B cell (primary cell): ENCODE data around the gene IL1F10. TPM values are rescaled to one million over a fixed set of nuclear protein-coding genes. Genes with fewer than 3 reads are reported as not detected.

Experiments used
- ATAC-seq: fragments of 200-7000 bp; cut with Tn5 transposase; one replicate; pipeline ENCODE4 v1.10.0; 2021; ENCODE audit warnings: low read depth, mild to moderate bottlenecking, moderate number of reproducible peaks, moderate library complexity
- CTCF ChIA-PET: fragments of 350-600 bp; sonication (Branson Sonifier 250); formaldehyde crosslinking; loops from one replicate; lab custom pipeline; 2021; ENCODE audit warnings: antibody characterized with exemption, inconsistent platforms; lab: Charles Lee
- POLR2A ChIA-PET: fragments of 350-600 bp; sonication (Branson Sonifier 250); formaldehyde crosslinking; loops from one replicate; lab custom pipeline; 2021; ENCODE audit warnings: antibody characterized with exemption; lab: Charles Lee
- DNase-seq: peaks from one replicate; pipeline ENCODE4 v3.0.0; 2013
- H2AFZ ChIP-seq: 2 replicates; pipeline ENCODE4 v1.6.1; 2012; ENCODE audit warnings: mild to moderate bottlenecking, low read depth, low read length; ENCODE audit not compliant: insufficient read depth, poor library complexity, severe bottlenecking
- H3K27ac ChIP-seq, 2 donors: 1 replicate in 1 of 2; 2 replicates in 1 of 2; pipeline ENCODE4 v1.5.1; 2012 to 2013; ENCODE audit warnings: low read length in 2 of 2, mild to moderate bottlenecking in 2 of 2, moderate library complexity in 1 of 2
- H3K27me3 ChIP-seq, 4 experiments: fragments of 200-600 bp in 1 of 4; sonication (generic) in 1 of 4; replicated peaks in 1 of 4; 1 replicate in 2 of 4; 2 replicates in 2 of 4; pipeline versions ENCODE4 v1.6.1 to v1.7.0; 2013 to 2016; ENCODE audit warnings: low read length in 3 of 4, mild to moderate bottlenecking in 2 of 4, mixed read lengths in 1 of 4, moderate library complexity in 1 of 4; ENCODE audit not compliant: insufficient read depth in 4 of 4, control insufficient read depth in 3 of 4; ENCODE audit errors: control extremely low read depth in 1 of 4
- H3K36me3 ChIP-seq, 2 experiments: replicated peaks in 1 of 2; 1 replicate in 1 of 2; 2 replicates in 1 of 2; pipeline versions ENCODE4 v1.6.1 to v1.7.1; 2013; ENCODE audit warnings: low read length in 1 of 2; ENCODE audit not compliant: insufficient read depth in 2 of 2, control insufficient read depth in 1 of 2; ENCODE audit errors: control extremely low read depth in 1 of 2, extremely low read depth in 1 of 2
- H3K4me1 ChIP-seq, 2 donors: fragments of 200-600 bp in 1 of 2; sonication (generic) in 1 of 2; 1 replicate in 1 of 2; 2 replicates in 1 of 2; pipeline versions ENCODE4 v1.5.1 to v1.6.1; 2013 to 2017; ENCODE audit warnings: low read length in 2 of 2; ENCODE audit not compliant: control insufficient read depth in 2 of 2, insufficient read depth in 2 of 2
- H3K4me2 ChIP-seq: replicated peaks from 2 replicates; pipeline ENCODE3; 2012; ENCODE audit warnings: mild to moderate bottlenecking, low read depth, low read length; ENCODE audit not compliant: poor library complexity, severe bottlenecking
- H3K4me3 ChIP-seq, 5 experiments: fragments of 200-600 bp in 1 of 5; sonication (generic) in 1 of 5; 1 replicate in 3 of 5; 2 replicates in 2 of 5; pipeline versions ENCODE4 v1.5.1 to v1.7.0; 2011 to 2016; ENCODE audit warnings: low read length in 4 of 5, mild to moderate bottlenecking in 4 of 5, low read depth in 2 of 5, control low read depth in 1 of 5, moderate library complexity in 1 of 5; ENCODE audit not compliant: insufficient read depth in 1 of 5; ENCODE audit errors: control extremely low read depth in 1 of 5, extremely low read depth in 1 of 5
- H3K79me2 ChIP-seq: fragments of 200-600 bp; sonication (generic); one replicate; pipeline ENCODE4 v1.6.0; 2016; ENCODE audit warnings: low read length; ENCODE audit not compliant: control insufficient read depth, insufficient read depth
- H3K9ac ChIP-seq: fragments of 200-600 bp; sonication (generic); 2 replicates; pipeline ENCODE4 v1.6.1; 2017; ENCODE audit warnings: mild to moderate bottlenecking, low read length, moderate library complexity
- H3K9me3 ChIP-seq, 3 donors: one replicate each; pipeline versions ENCODE4 v1.6.1 to v1.7.1; 2013; ENCODE audit warnings: low read length in 2 of 3; ENCODE audit not compliant: control insufficient read depth in 2 of 3, insufficient read depth in 1 of 3; ENCODE audit errors: control extremely low read depth in 1 of 3
- H4K20me1 ChIP-seq: 2 replicates; pipeline ENCODE4 v1.6.0; 2012; ENCODE audit warnings: mild to moderate bottlenecking, low read length; ENCODE audit not compliant: insufficient read depth, control insufficient read depth, poor library complexity, severe bottlenecking
- H3K27ac Mint-ChIP-seq: one replicate; pipeline ENCODE4 v1.8.0; 2021; ENCODE audit warnings: mixed read lengths
- H3K27me3 Mint-ChIP-seq: one replicate; pipeline ENCODE4 v1.8.0; 2021; ENCODE audit warnings: mixed read lengths
- H3K4me1 Mint-ChIP-seq: one replicate; pipeline ENCODE4 v1.8.0; 2021; ENCODE audit warnings: mixed read lengths
- H3K4me3 Mint-ChIP-seq: one replicate; pipeline ENCODE4 v1.8.0; 2021; ENCODE audit warnings: mixed read lengths
- H3K9me3 Mint-ChIP-seq: one replicate; pipeline ENCODE4 v1.8.0; 2022; ENCODE audit warnings: mixed read lengths; ENCODE audit not compliant: insufficient read depth
- EZH2 ChIP-seq: IDR thresholded peaks from 2 replicates; pipeline ENCODE4 v1.6.1; 2012; ENCODE audit warnings: borderline replicate concordance, low read depth, mild to moderate bottlenecking, moderate library complexity, low read length; ENCODE audit not compliant: insufficient read depth, poor library complexity, severe bottlenecking
- WGBS: methylation state at CpG from one replicate; pipeline ENCODE4 v1.1.5; 2013; ENCODE audit warnings: missing lambda C conversion rate; ENCODE audit not compliant: insufficient coverage; 5-methylcytosine and 5-hydroxymethylcytosine counted together
- intact Hi-C: fragments of 100-400 bp; cut with micrococcal nuclease; formaldehyde crosslinking; loops from one replicate; pipeline ENCODE4 v1.10.0; 2022
- polyA plus RNA-seq: library from polyadenylated mRNA; depleted of rRNA; stranded (reverse); fragments of >200 nt; gene quantifications from 2 replicates; pipeline ENCODE4 v1.2.3, GENCODE V29; 2012
- total RNA-seq, 2 donors: library from RNA; stranded (reverse); fragments of 120-200 nt in 1 of 2; gene quantifications; 1 replicate in 1 of 2; 2 replicates in 1 of 2; pipeline versions ENCODE4 v1.2.3 to v1.2.4, GENCODE V29; 2013 to 2022
- TF ChIP-seq, protein P1 (sequence below): fragments of 200-600 bp; IDR thresholded peaks from one replicate; pipeline ENCODE4 v1.8.0; 2022; ENCODE audit warnings: antibody characterized with exemption, mild to moderate bottlenecking

The IL1F10 gene
- total and polyA plus RNA-seq, 2 donors (not counting 1 experiment from before 2014, with no cell fraction given): not detected

DNA sequence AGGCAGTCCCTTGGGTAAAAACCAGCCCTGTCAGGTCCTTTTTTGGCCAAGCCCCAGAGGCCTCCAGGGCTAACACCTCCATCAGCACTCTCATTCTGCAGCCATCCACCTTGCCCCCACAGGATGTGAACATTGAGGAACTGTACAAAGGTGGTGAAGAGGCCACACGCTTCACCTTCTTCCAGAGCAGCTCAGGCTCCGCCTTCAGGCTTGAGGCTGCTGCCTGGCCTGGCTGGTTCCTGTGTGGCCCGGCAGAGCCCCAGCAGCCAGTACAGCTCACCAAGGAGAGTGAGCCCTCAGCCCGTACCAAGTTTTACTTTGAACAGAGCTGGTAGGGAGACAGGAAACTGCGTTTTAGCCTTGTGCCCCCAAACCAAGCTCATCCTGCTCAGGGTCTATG lies 7.3 kb downstream of the IL1F10 start:
- H3K4me3 Mint-ChIP-seq: no peak overlapping the region
- DNase-seq: no peak

DNA sequence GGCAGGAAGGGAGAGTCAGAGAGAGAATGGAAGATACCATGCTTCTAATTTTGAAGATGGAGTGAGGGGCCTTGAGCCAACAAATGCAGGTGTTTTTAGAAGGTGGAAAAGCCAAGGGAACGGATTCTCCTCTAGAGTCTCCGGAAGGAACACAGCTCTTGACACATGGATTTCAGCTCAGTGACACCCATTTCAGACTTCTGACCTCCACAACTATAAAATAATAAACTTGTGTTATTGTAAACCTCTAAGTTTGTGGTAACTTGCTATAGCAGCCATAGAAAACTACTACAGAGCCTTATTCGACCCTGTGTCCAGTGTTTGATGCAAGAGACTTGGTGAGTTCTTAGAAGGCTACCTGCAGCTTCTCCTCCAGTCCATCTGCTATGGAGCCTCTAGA lies 7.8 kb downstream of the IL1F10 start:
- H2AFZ ChIP-seq: no peak overlapping the region
- H3K9ac ChIP-seq: no peak overlapping the region
- TF ChIP-seq, protein P1, sequence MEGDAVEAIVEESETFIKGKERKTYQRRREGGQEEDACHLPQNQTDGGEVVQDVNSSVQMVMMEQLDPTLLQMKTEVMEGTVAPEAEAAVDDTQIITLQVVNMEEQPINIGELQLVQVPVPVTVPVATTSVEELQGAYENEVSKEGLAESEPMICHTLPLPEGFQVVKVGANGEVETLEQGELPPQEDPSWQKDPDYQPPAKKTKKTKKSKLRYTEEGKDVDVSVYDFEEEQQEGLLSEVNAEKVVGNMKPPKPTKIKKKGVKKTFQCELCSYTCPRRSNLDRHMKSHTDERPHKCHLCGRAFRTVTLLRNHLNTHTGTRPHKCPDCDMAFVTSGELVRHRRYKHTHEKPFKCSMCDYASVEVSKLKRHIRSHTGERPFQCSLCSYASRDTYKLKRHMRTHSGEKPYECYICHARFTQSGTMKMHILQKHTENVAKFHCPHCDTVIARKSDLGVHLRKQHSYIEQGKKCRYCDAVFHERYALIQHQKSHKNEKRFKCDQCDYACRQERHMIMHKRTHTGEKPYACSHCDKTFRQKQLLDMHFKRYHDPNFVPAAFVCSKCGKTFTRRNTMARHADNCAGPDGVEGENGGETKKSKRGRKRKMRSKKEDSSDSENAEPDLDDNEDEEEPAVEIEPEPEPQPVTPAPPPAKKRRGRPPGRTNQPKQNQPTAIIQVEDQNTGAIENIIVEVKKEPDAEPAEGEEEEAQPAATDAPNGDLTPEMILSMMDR: no peak
- TF ChIP-seq EZH2: no peak
- DNase-seq (no peak), ATAC-seq (no peak)
- intact Hi-C loops: no loop called here
- ChIA-PET CTCF (no interaction called here), POLR2A (interaction anchor here (0.6 kb wide), 1 partner anchor 83 kb away, joined by 3 read pairs; no protein-coding TSS in a partner anchor)
- H3K9me3 ChIP-seq: no peaks in the 10 kb centered on the region
- H3K36me3 ChIP-seq: no peaks in the 10 kb centered on the region
- no peaks in the 10 kb centered on the region for H3K4me1 Mint-ChIP-seq
- H3K27me3 Mint-ChIP-seq: peaks cover 42% of the 10 kb centered on the region
- H3K27ac Mint-ChIP-seq: no peak overlapping the region
- H3K4me3 ChIP-seq: no peak overlapping the region
- H3K4me2 ChIP-seq: no peak overlapping the region
- H3K27ac ChIP-seq: no peak overlapping the region
- WGBS: no CpG with 5 or more reads among the region's 3 CpGs
- no peaks in the 10 kb centered on the region for H3K4me1 ChIP-seq
- H3K27me3 ChIP-seq: peaks cover 0 to 17% (median 1%) of the 10 kb centered on the region in 4 experiments
- H3K9me3 Mint-ChIP-seq: no peaks in the 10 kb centered on the region
- H3K4me3 Mint-ChIP-seq: no peak overlapping the region
- H3K79me2 ChIP-seq: no peaks in the 10 kb centered on the region
- H4K20me1 ChIP-seq: no peaks in the 10 kb centered on the region

More for the DNA sequence above, 7.3 kb downstream of the IL1F10 start:
- Histone ChIP-seq H2AFZ (no peak overlapping the region), H3K9me3 (no peaks in the 10 kb centered on the region), H3K27me3 (peaks cover 0 to 17% (median 1%) of the 10 kb centered on the region in 4 experiments), H3K79me2 (no peaks in the 10 kb centered on the region), H3K4me1 (no peaks in the 10 kb centered on the region), H3K9ac (no peak overlapping the region), H3K4me3 (no peak overlapping the region), H3K4me2 (no peak overlapping the region), H3K27ac (no peak overlapping the region), H4K20me1 (no peaks in the 10 kb centered on the region), H3K36me3 (no peaks in the 10 kb centered on the region)
- no peaks in the 10 kb centered on the region for H3K9me3 Mint-ChIP-seq
- POLR2A ChIA-PET: interaction anchor here (0.6 kb wide), 1 partner anchor 83 kb away, joined by 3 read pairs; no protein-coding TSS in a partner anchor
- peaks cover 40% of the 10 kb centered on the region for H3K27me3 Mint-ChIP-seq
- intact Hi-C loops: no loop called here
- H3K27ac Mint-ChIP-seq: no peak overlapping the region
- TF ChIP-seq EZH2: no peak
- TF ChIP-seq, protein P1: no peak
- CTCF ChIA-PET: no interaction called here
- ATAC-seq: no peak
- 54% methylated on average over 5 of the region's 5 CpGs for WGBS
- no peaks in the 10 kb centered on the region for H3K4me1 Mint-ChIP-seq
